Tibial artery (tissue), 4 donors: ENCODE data around the gene PSD.

Source experiments
- DNase-seq, 2 donors: peaks; one replicate each; pipeline ENCODE4 v3.0.0-alpha.2; 2019
- H3K27ac ChIP-seq, 2 donors: fragments of 200-600 bp; sonication (generic) in 1 of 2; 1 replicate in 1 of 2; 2 replicates in 1 of 2; pipeline ENCODE4 v1.5.1; 2018 to 2019; ENCODE audit warnings: mild to moderate bottlenecking in 1 of 2
- H3K27me3 ChIP-seq, 2 donors: fragments of 200-600 bp; sonication (generic) in 1 of 2; one replicate each; pipeline versions ENCODE4 v1.5.1 to v1.6.0; 2016 to 2019
- H3K36me3 ChIP-seq, 3 donors: fragments of 200-600 bp; sonication (generic) in 2 of 3; one replicate each; pipeline ENCODE4 v1.5.1; 2016 to 2019; ENCODE audit warnings: mild to moderate bottlenecking in 2 of 3
- H3K4me1 ChIP-seq, 4 donors: fragments of 200-600 bp; sonication (generic) in 2 of 4; 1 replicate in 3 of 4; 2 replicates in 1 of 4; pipeline ENCODE4 v1.5.1; 2016 to 2019
- H3K4me3 ChIP-seq, 2 donors: fragments of 200-600 bp; sonication (generic) in 1 of 2; 1 replicate in 1 of 2; 2 replicates in 1 of 2; pipeline ENCODE4 v1.5.1; 2018 to 2019; ENCODE audit warnings: mild to moderate bottlenecking in 2 of 2
- H3K9me3 ChIP-seq, 3 donors: fragments of 200-600 bp; sonication (generic) in 1 of 3; one replicate each; pipeline ENCODE4 v1.5.1; 2016 to 2019
- CTCF ChIP-seq, 2 experiments: fragments of 200-600 bp in 1 of 2; fragments of 450-650 bp in 1 of 2; IDR thresholded peaks; one replicate each; pipeline ENCODE4 v1.5.1; 2017 to 2019; ENCODE audit warnings: antibody characterized with exemption in 2 of 2, mild to moderate bottlenecking in 1 of 2, moderate library complexity in 1 of 2
- intact Hi-C: fragments of 100-400 bp; cut with DNase I; formaldehyde crosslinking; loops from one replicate; pipeline ENCODE4 v1.15.0; 2023; ENCODE audit warnings: low total_unique reads

Gene PSD

GRCh38 chr10:102433619-102434046, 15.0 kb upstream of the PSD start:
- DNase-seq, result no peak

GRCh38 chr10:102432162-102432950, 13.8 kb upstream of the PSD start, which contains the start of gene CUEDC2:
Gene CUEDC2, minus strand, starts transcription at chr10:102432574. Its CDS starts 7,386 bp downstream, at chr10:102425188.
- peaks cover 0 to 4% (median 0%) of the 10 kb centered on the region in 3 donors for H3K36me3 ChIP-seq
- peaks cover 0 to 36% of the 10 kb centered on the region in 2 donors for H3K27me3 ChIP-seq
- TF ChIP-seq CTCF (IDR thresholded peaks at IDR 0.05), result no peak
- peaks cover 0 to 24% (median 20%) of the 10 kb centered on the region in 4 donors for H3K4me1 ChIP-seq
- H3K4me3 ChIP-seq, result peak within 1 kb of the TSS; percentile 92 to 96
- H3K9me3 ChIP-seq, result no peaks in the 10 kb centered on the region
- DNase-seq, result peak; percentile 96 to 97
- intact Hi-C loops, result no loop called here
- H3K27ac ChIP-seq, result peak within 1 kb of the TSS; percentile 84 to 88

More at GRCh38 chr10:102433619-102434046, 15.0 kb upstream of the PSD start:
- intact Hi-C loops, result no loop called here
- no peak overlapping the region for H3K4me3 ChIP-seq
- peaks cover 0 to 24% (median 20%) of the 10 kb centered on the region in 4 donors for H3K4me1 ChIP-seq
- TF ChIP-seq CTCF (IDR thresholded peaks at IDR 0.05), result no peak
- H3K9me3 ChIP-seq, result no peaks in the 10 kb centered on the region
- H3K36me3 ChIP-seq, result no peaks in the 10 kb centered on the region
- no peak overlapping the region for H3K27ac ChIP-seq
- peaks cover 0 to 39% of the 10 kb centered on the region in 2 donors for H3K27me3 ChIP-seq

GRCh38 chr10:102431452-102432124, 13.0 kb upstream of the PSD start:
- peaks cover 0 to 8% (median 0%) of the 10 kb centered on the region in 3 donors for H3K36me3 ChIP-seq
- H3K9me3 ChIP-seq, result no peaks in the 10 kb centered on the region
- intact Hi-C loops, result no loop called here
- H3K27me3 ChIP-seq, result peaks cover 0 to 30% of the 10 kb centered on the region in 2 donors
- H3K4me1 ChIP-seq, result peaks cover 0 to 24% (median 20%) of the 10 kb centered on the region in 4 donors
- H3K27ac ChIP-seq, result peak overlapping the region; percentile 84 to 88
- TF ChIP-seq CTCF (IDR thresholded peaks at IDR 0.05), result no peak
- DNase-seq, result no peak
- H3K4me3 ChIP-seq, result peak overlapping the region; percentile 92 to 96

GRCh38 chr10:102429468-102429867, 10.9 kb upstream of the PSD start:
- no peak overlapping the region for H3K27ac ChIP-seq
- no peak for DNase-seq
- intact Hi-C loops, result no loop called here
- H3K9me3 ChIP-seq, result no peaks in the 10 kb centered on the region
- H3K36me3 ChIP-seq, result peaks cover 0 to 16% (median under 1%) of the 10 kb centered on the region in 3 donors
- peaks cover 0 to 9% of the 10 kb centered on the region in 2 donors for H3K27me3 ChIP-seq
- no peak overlapping the region for H3K4me3 ChIP-seq
- peaks cover 0 to 16% (median 13%) of the 10 kb centered on the region in 4 donors for H3K4me1 ChIP-seq
- no peak for TF ChIP-seq CTCF (IDR thresholded peaks at IDR 0.05)

- Histone ChIP-seq H3K9me3 (no peaks in the 10 kb centered on the region), H3K36me3 (peaks cover 0 to 32% (median 15%) of the 10 kb centered on the region in 3 donors), H3K27me3 (no peaks in the 10 kb centered on the region), H3K4me3 (no peak overlapping the region), H3K4me1 (peaks cover 0 to 30% (median 25%) of the 10 kb centered on the region in 4 donors), H3K27ac (no peak overlapping the region)
- intact Hi-C loops, result no loop called here
- DNase-seq, result no peak
- TF ChIP-seq CTCF (IDR thresholded peaks at IDR 0.05), result no peak
Observed at GRCh38 chr10:102426803-102427287, 8.3 kb upstream of the PSD start.
